T-helper 2 cell treated with Interferon-gamma antibody and Interleukin-4, amounts not matched to agents 5 μg/mL and 100 μg/mL, for 36 hours (primary cell): ENCODE data around the gene GGA1.
A peak's percentile ranks its signal among the peaks of the same experiment; 100 is the strongest.
"Not testable (repeated sequence)": the region's sequence is repeated elsewhere in the genome, so short reads cannot be mapped to it uniquely, and the experiment has no call there.

Experiments
- DNase-seq: peaks from one replicate; pipeline ENCODE4 v3.0.0; 2021; ENCODE audit warnings: low spot score
- H3K27ac Mint-ChIP-seq: one replicate; pipeline ENCODE4 v1.8.0; 2021; ENCODE audit warnings: mild to moderate bottlenecking, mixed read lengths
- H3K27me3 Mint-ChIP-seq: one replicate; pipeline ENCODE4 v1.8.0; 2021; ENCODE audit warnings: low read depth, mixed read lengths
- H3K36me3 Mint-ChIP-seq: one replicate; pipeline ENCODE4 v1.8.0; 2021; ENCODE audit warnings: low read depth, mixed read lengths
- H3K4me1 Mint-ChIP-seq: one replicate; pipeline ENCODE4 v1.8.0; 2021; ENCODE audit warnings: low read depth, mixed read lengths
- H3K4me3 Mint-ChIP-seq: one replicate; pipeline ENCODE4 v1.8.0; 2022; ENCODE audit warnings: mild to moderate bottlenecking, moderate library complexity, mixed read lengths
- H3K9me3 Mint-ChIP-seq: one replicate; pipeline ENCODE4 v1.8.0; 2021; ENCODE audit warnings: mixed read lengths

GGA1 gene

GRCh38 chr22:37654563-37655251 lies 46.1 kb downstream of the GGA1 start:
- Mint-ChIP-seq H3K9me3 (no peaks in the 10 kb centered on the region), H3K27ac (peak overlapping the region; percentile 49), H3K36me3 (peaks cover 40% of the 10 kb centered on the region), H3K4me1 (peaks cover 11% of the 10 kb centered on the region), H3K4me3 (no peak overlapping the region), H3K27me3 (no peaks in the 10 kb centered on the region)
- no peak for DNase-seq

GRCh38 chr22:37655252-37655563 lies 46.6 kb downstream of the GGA1 start:
- Mint-ChIP-seq H3K9me3 (no peaks in the 10 kb centered on the region), H3K4me3 (no peak overlapping the region), H3K27ac (no peak overlapping the region), H3K36me3 (peaks cover 36% of the 10 kb centered on the region), H3K27me3 (no peaks in the 10 kb centered on the region), H3K4me1 (peaks cover 16% of the 10 kb centered on the region)
- no peak for DNase-seq

- H3K27me3 Mint-ChIP-seq, result not testable (repeated sequence)
- H3K36me3 Mint-ChIP-seq, result peaks cover 33% of the 10 kb centered on the region
Observed at GRCh38 chr22:37656583-37656982, 47.9 kb downstream of the GGA1 start.

GRCh38 chr22:37657590-37658132 lies 49.0 kb downstream of the GGA1 start:
- Mint-ChIP-seq H3K27me3 (no peaks in the 10 kb centered on the region), H3K4me1 (peaks cover 36% of the 10 kb centered on the region), H3K27ac (peak overlapping the region; percentile 92), H3K4me3 (peak overlapping the region; percentile 93), H3K36me3 (peaks cover 32% of the 10 kb centered on the region), H3K9me3 (no peaks in the 10 kb centered on the region)
- DNase-seq, result no peak

More at GRCh38 chr22:37656583-37656982, 47.9 kb downstream of the GGA1 start:
- DNase-seq, H3K4me3 Mint-ChIP-seq, H3K9me3 Mint-ChIP-seq: not testable (repeated sequence)
- Mint-ChIP-seq H3K4me1 (peaks cover 30% of the 10 kb centered on the region), H3K27ac (peak overlapping the region; percentile 36)

GRCh38 chr22:37658133-37659065 lies 49.8 kb downstream of the GGA1 start, which contains the start of gene PDXP:
TSS of gene PDXP (plus strand) at chr22:37658723. CDS start at chr22:37658783, 60 bp downstream.
- peaks cover 27% of the 10 kb centered on the region for H3K36me3 Mint-ChIP-seq
- peak; percentile 98 for DNase-seq
- H3K27me3 Mint-ChIP-seq, result no peaks in the 10 kb centered on the region
- peaks cover 36% of the 10 kb centered on the region for H3K4me1 Mint-ChIP-seq
- H3K4me3 Mint-ChIP-seq, result peak within 1 kb of the TSS; percentile 93
- H3K9me3 Mint-ChIP-seq, result no peaks in the 10 kb centered on the region
- H3K27ac Mint-ChIP-seq, result peak within 1 kb of the TSS; percentile 92

GRCh38 chr22:37659066-37659896 lies 50.6 kb downstream of the GGA1 start:
- H3K27me3 Mint-ChIP-seq, result no peaks in the 10 kb centered on the region
- H3K27ac Mint-ChIP-seq, result peak overlapping the region; percentile 61
- H3K9me3 Mint-ChIP-seq, result no peaks in the 10 kb centered on the region
- peaks cover 24% of the 10 kb centered on the region for H3K36me3 Mint-ChIP-seq
- DNase-seq, result no peak
- H3K4me1 Mint-ChIP-seq, result peaks cover 36% of the 10 kb centered on the region
- peak overlapping the region; percentile 89 for H3K4me3 Mint-ChIP-seq

GRCh38 chr22:37659897-37660708 lies 51.5 kb downstream of the GGA1 start:
- Mint-ChIP-seq H3K4me3 (peak overlapping the region; percentile 89), H3K27ac (peak overlapping the region; percentile 61), H3K36me3 (peaks cover 19% of the 10 kb centered on the region), H3K27me3 (no peaks in the 10 kb centered on the region), H3K9me3 (no peaks in the 10 kb centered on the region), H3K4me1 (peaks cover 36% of the 10 kb centered on the region)
- DNase-seq, result no peak

- Mint-ChIP-seq H3K27ac (peak overlapping the region; percentile 61), H3K27me3 (no peaks in the 10 kb centered on the region), H3K9me3 (no peaks in the 10 kb centered on the region), H3K36me3 (peaks cover 19% of the 10 kb centered on the region), H3K4me1 (peaks cover 36% of the 10 kb centered on the region), H3K4me3 (peak overlapping the region; percentile 89)
- no peak for DNase-seq
Observed at GRCh38 chr22:37660709-37661045, 52.0 kb downstream of the GGA1 start.

- H3K4me1 Mint-ChIP-seq, result peaks cover 36% of the 10 kb centered on the region
- H3K27ac Mint-ChIP-seq, result no peak overlapping the region
- no peaks in the 10 kb centered on the region for H3K27me3 Mint-ChIP-seq
- peak overlapping the region; percentile 89 for H3K4me3 Mint-ChIP-seq
- no peak for DNase-seq
- H3K36me3 Mint-ChIP-seq, result peaks cover 16% of the 10 kb centered on the region
- H3K9me3 Mint-ChIP-seq, result no peaks in the 10 kb centered on the region
Observed at GRCh38 chr22:37661160-37661924, 52.7 kb downstream of the GGA1 start.

- no peak overlapping the region for H3K4me3 Mint-ChIP-seq
- H3K27me3 Mint-ChIP-seq, result no peaks in the 10 kb centered on the region
- H3K9me3 Mint-ChIP-seq, result no peaks in the 10 kb centered on the region
- no peak for DNase-seq
- peaks cover 19% of the 10 kb centered on the region for H3K36me3 Mint-ChIP-seq
- peaks cover 36% of the 10 kb centered on the region for H3K4me1 Mint-ChIP-seq
- H3K27ac Mint-ChIP-seq, result peak overlapping the region; percentile 26
Observed at GRCh38 chr22:37662039-37662438, 53.4 kb downstream of the GGA1 start.

GRCh38 chr22:37663521-37664140 lies 55.0 kb downstream of the GGA1 start:
- no peaks in the 10 kb centered on the region for H3K9me3 Mint-ChIP-seq
- H3K4me3 Mint-ChIP-seq, result no peak overlapping the region
- peaks cover 19% of the 10 kb centered on the region for H3K36me3 Mint-ChIP-seq
- no peak for DNase-seq
- no peaks in the 10 kb centered on the region for H3K27me3 Mint-ChIP-seq
- peaks cover 30% of the 10 kb centered on the region for H3K4me1 Mint-ChIP-seq
- H3K27ac Mint-ChIP-seq, result no peak overlapping the region
